HEK293 (cell line): ENCODE data around the gene CSTPP1.

Source experiments
- BCL11A ChIP-seq: fragments of 450-650 bp; formaldehyde crosslinking; IDR thresholded peaks from 2 replicates; pipeline ENCODE4 v1.5.1; 2016; ENCODE audit warnings: low read depth, missing biosample characterization, missing genetic modification characterization
- EGR2 ChIP-seq: fragments of 450-650 bp; formaldehyde crosslinking; IDR thresholded peaks from 2 replicates; pipeline ENCODE4 v1.5.1; 2016; ENCODE audit warnings: low read depth, missing biosample characterization, missing genetic modification characterization
- IKZF3 ChIP-seq: fragments of 450-650 bp; IDR thresholded peaks from 2 replicates; pipeline ENCODE4 v1.5.0; 2018; ENCODE audit warnings: missing biosample characterization, mild to moderate bottlenecking, missing genetic modification characterization, moderate library complexity
- KLF16 ChIP-seq: fragments of 450-650 bp; formaldehyde crosslinking; IDR thresholded peaks from 2 replicates; pipeline ENCODE4 v1.5.1; 2017; ENCODE audit warnings: missing biosample characterization, missing genetic modification characterization
- KLF8 ChIP-seq: fragments of 450-650 bp; formaldehyde crosslinking; IDR thresholded peaks from 2 replicates; pipeline ENCODE4 v1.5.1; 2016; ENCODE audit warnings: missing biosample characterization, missing genetic modification characterization
- MYNN ChIP-seq: fragments of 450-650 bp; formaldehyde crosslinking; IDR thresholded peaks from 2 replicates; pipeline ENCODE4 v1.5.1; 2016; ENCODE audit warnings: missing biosample characterization, missing genetic modification characterization, borderline replicate concordance
- OVOL3 ChIP-seq: fragments of 450-650 bp; formaldehyde crosslinking; IDR thresholded peaks from 2 replicates; pipeline ENCODE4 v1.5.1; 2016; ENCODE audit warnings: missing biosample characterization, missing genetic modification characterization
- REPIN1 ChIP-seq: fragments of 450-650 bp; formaldehyde crosslinking; IDR thresholded peaks from 2 replicates; pipeline ENCODE4 v1.5.1; 2017; ENCODE audit warnings: missing biosample characterization, missing genetic modification characterization, low read depth
- SP7 ChIP-seq: fragments of 450-650 bp; formaldehyde crosslinking; IDR thresholded peaks from 2 replicates; pipeline ENCODE4 v1.5.1; 2016; ENCODE audit warnings: missing biosample characterization, missing genetic modification characterization
- YY2 ChIP-seq: fragments of 450-650 bp; formaldehyde crosslinking; IDR thresholded peaks from 2 replicates; pipeline ENCODE4 v1.5.1; 2016; ENCODE audit warnings: missing biosample characterization, missing genetic modification characterization
- ZBTB20 ChIP-seq: fragments of 450-650 bp; formaldehyde crosslinking; IDR thresholded peaks from 2 replicates; pipeline ENCODE4 v1.5.1; 2016; ENCODE audit warnings: missing biosample characterization, missing genetic modification characterization
- ZBTB48 ChIP-seq: fragments of 450-650 bp; formaldehyde crosslinking; IDR thresholded peaks from 2 replicates; pipeline ENCODE4 v1.5.1; 2016; ENCODE audit warnings: missing biosample characterization, missing genetic modification characterization
- ZEB2 ChIP-seq: fragments of 450-650 bp; formaldehyde crosslinking; IDR thresholded peaks from 2 replicates; pipeline ENCODE4 v1.5.1; 2016; ENCODE audit warnings: missing biosample characterization, missing genetic modification characterization
- ZNF10 ChIP-seq: fragments of 450-650 bp; formaldehyde crosslinking; IDR thresholded peaks from 2 replicates; pipeline ENCODE4 v1.5.1; 2017; ENCODE audit warnings: missing biosample characterization, missing genetic modification characterization
- ZNF157 ChIP-seq: fragments of 450-650 bp; formaldehyde crosslinking; IDR thresholded peaks from 2 replicates; pipeline ENCODE4 v1.5.1; 2016; ENCODE audit warnings: missing biosample characterization, missing genetic modification characterization
- ZNF169 ChIP-seq: fragments of 450-650 bp; formaldehyde crosslinking; IDR thresholded peaks from 2 replicates; pipeline ENCODE4 v1.5.1; 2016; ENCODE audit warnings: missing biosample characterization, missing genetic modification characterization
- ZNF223 ChIP-seq: fragments of 450-650 bp; formaldehyde crosslinking; IDR thresholded peaks from 2 replicates; pipeline ENCODE4 v1.5.1; 2016; ENCODE audit warnings: missing biosample characterization, missing genetic modification characterization
- ZNF391 ChIP-seq: fragments of 450-650 bp; formaldehyde crosslinking; IDR thresholded peaks from 2 replicates; pipeline ENCODE4 v1.5.1; 2016; ENCODE audit warnings: low read depth, missing biosample characterization, missing genetic modification characterization, borderline replicate concordance
- ZNF473 ChIP-seq: fragments of 450-650 bp; formaldehyde crosslinking; IDR thresholded peaks from 2 replicates; pipeline ENCODE4 v1.5.1; 2017; ENCODE audit warnings: missing biosample characterization, missing genetic modification characterization
- ZNF558 ChIP-seq: fragments of 450-650 bp; formaldehyde crosslinking; IDR thresholded peaks from 2 replicates; pipeline ENCODE4 v1.5.1; 2016; ENCODE audit warnings: missing biosample characterization, missing genetic modification characterization
- ZNF600 ChIP-seq: fragments of 450-650 bp; formaldehyde crosslinking; IDR thresholded peaks from 2 replicates; pipeline ENCODE4 v1.5.1; 2016; ENCODE audit warnings: missing biosample characterization, missing genetic modification characterization
- ZNF791 ChIP-seq: fragments of 450-650 bp; formaldehyde crosslinking; IDR thresholded peaks from 2 replicates; pipeline ENCODE4 v1.5.1; 2016; ENCODE audit warnings: missing biosample characterization, missing genetic modification characterization
- ZNF830 ChIP-seq: fragments of 450-650 bp; IDR thresholded peaks from 2 replicates; pipeline ENCODE4 v1.5.0; 2018; ENCODE audit warnings: missing biosample characterization, missing genetic modification characterization, low read depth, mild to moderate bottlenecking, moderate library complexity
- ZSCAN16 ChIP-seq: fragments of 450-650 bp; formaldehyde crosslinking; IDR thresholded peaks from 2 replicates; pipeline ENCODE4 v1.5.1; 2016; ENCODE audit warnings: missing biosample characterization, missing genetic modification characterization
- TF ChIP-seq, protein P1 (sequence below): fragments of 450-650 bp; formaldehyde crosslinking; IDR thresholded peaks from 2 replicates; pipeline ENCODE4 v1.5.1; 2016; ENCODE audit warnings: missing biosample characterization, missing genetic modification characterization
- TF ChIP-seq, protein P2 (sequence below): fragments of 450-650 bp; formaldehyde crosslinking; IDR thresholded peaks from 2 replicates; pipeline ENCODE4 v1.5.1; 2016; ENCODE audit warnings: missing biosample characterization, missing genetic modification characterization
- TF ChIP-seq, protein P3 (sequence below): fragments of 450-650 bp; formaldehyde crosslinking; IDR thresholded peaks from 2 replicates; pipeline ENCODE4 v1.5.1; 2016; ENCODE audit warnings: missing biosample characterization, missing genetic modification characterization, borderline replicate concordance
- TF ChIP-seq, protein P4 (sequence below): fragments of 450-650 bp; formaldehyde crosslinking; IDR thresholded peaks from 2 replicates; pipeline ENCODE4 v1.5.1; 2016; ENCODE audit warnings: missing biosample characterization, missing genetic modification characterization
- TF ChIP-seq, protein P5 (sequence below): fragments of 450-650 bp; formaldehyde crosslinking; IDR thresholded peaks from 2 replicates; pipeline ENCODE4 v1.5.1; 2016; ENCODE audit warnings: missing biosample characterization, missing genetic modification characterization

The CSTPP1 gene

DNA sequence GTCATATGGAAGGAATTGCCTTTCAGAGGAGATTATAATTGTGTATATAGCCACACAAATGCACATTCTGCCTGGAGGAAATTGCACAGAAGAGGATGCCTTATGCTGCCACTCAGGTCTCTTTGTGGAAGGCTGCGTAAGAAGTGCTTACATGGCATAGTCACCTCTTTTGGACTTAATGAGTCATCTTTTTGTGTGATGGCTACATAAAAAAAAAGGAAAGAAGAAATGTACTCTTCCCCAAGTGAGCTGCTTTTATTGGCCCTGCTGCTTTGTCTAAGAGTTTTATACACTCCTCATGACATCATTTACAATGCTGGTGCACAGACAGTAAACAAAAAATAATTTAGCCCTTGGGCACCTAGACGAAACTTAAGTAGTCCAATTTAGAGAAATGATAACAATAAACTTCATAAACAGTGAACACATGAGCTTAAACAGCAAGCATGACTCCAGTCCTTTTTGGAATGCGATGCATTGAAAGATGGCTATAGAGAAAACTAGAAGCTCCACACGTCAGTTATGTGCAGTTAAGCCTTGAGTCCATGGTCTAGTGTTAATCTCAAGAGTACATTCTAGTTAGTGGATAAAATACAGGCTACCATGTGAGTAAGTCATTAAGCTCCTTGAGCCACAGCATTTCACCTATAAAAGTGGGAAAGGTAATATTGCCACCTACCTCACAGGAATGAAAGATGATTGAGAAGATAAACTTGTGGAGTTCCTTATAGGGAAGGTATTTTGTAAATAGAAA lies 12.0 kb downstream of the CSTPP1 start (continued):
- TF ChIP-seq, protein P1, sequence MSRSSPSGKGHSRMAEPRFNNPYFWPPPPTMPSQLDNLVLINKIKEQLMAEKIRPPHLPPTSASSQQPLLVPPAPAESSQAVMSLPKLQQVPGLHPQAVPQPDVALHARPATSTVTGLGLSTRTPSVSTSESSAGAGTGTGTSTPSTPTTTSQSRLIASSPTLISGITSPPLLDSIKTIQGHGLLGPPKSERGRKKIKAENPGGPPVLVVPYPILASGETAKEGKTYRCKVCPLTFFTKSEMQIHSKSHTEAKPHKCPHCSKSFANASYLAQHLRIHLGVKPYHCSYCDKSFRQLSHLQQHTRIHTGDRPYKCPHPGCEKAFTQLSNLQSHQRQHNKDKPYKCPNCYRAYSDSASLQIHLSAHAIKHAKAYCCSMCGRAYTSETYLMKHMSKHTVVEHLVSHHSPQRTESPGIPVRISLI, result peak; percentile 95
- TF ChIP-seq KLF16 (tag by site-specific recombination) (no peak), ZNF830 (tag by site-specific recombination) (no peak), SP7 (tag by site-specific recombination) (peak; percentile 83), ZNF391 (tag by site-specific recombination) (peak; percentile 88; the same call in 1 of the 2 replicates), BCL11A (tag by site-specific recombination) (peak; percentile 84; the same call in 1 of the 2 replicates), ZEB2 (tag by site-specific recombination) (peak; percentile 88), ZBTB48 (tag by site-specific recombination) (no peak), REPIN1 (tag by site-specific recombination) (no peak), MYNN (tag by site-specific recombination) (no peak), ZNF223 (tag by site-specific recombination) (no peak), YY2 (no peak), ZNF10 (tag by site-specific recombination) (peak; percentile 80; the same call in 1 of the 2 replicates), KLF8 (tag by site-specific recombination) (peak; percentile 79), EGR2 (tag by site-specific recombination) (no peak), ZBTB20 (tag by site-specific recombination) (peak; percentile 57; the same call in 1 of the 2 replicates), ZNF157 (tag by site-specific recombination) (no peak), ZNF473 (tag by site-specific recombination) (no peak), ZNF600 (tag by site-specific recombination) (no peak; the same call in 1 of the 2 replicates), OVOL3 (peak; percentile 90), ZSCAN16 (tag by site-specific recombination) (0 out of 2 replicates have a peak, but pooled peaks have one; percentile 29), ZNF169 (tag by site-specific recombination) (no peak), ZNF558 (peak; percentile 75), IKZF3 (tag by site-specific recombination) (peak; percentile 73), ZNF791 (tag by site-specific recombination) (no peak)
- TF ChIP-seq, protein P2, sequence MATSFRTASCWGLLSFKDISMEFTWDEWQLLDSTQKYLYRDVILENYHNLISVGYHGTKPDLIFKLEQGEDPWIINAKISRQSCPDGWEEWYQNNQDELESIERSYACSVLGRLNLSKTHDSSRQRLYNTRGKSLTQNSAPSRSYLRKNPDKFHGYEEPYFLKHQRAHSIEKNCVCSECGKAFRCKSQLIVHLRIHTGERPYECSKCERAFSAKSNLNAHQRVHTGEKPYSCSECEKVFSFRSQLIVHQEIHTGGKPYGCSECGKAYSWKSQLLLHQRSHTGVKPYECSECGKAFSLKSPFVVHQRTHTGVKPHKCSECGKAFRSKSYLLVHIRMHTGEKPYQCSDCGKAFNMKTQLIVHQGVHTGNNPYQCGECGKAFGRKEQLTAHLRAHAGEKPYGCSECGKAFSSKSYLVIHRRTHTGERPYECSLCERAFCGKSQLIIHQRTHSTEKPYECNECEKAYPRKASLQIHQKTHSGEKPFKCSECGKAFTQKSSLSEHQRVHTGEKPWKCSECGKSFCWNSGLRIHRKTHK (tag by site-specific recombination), result no peak
- TF ChIP-seq, protein P3, sequence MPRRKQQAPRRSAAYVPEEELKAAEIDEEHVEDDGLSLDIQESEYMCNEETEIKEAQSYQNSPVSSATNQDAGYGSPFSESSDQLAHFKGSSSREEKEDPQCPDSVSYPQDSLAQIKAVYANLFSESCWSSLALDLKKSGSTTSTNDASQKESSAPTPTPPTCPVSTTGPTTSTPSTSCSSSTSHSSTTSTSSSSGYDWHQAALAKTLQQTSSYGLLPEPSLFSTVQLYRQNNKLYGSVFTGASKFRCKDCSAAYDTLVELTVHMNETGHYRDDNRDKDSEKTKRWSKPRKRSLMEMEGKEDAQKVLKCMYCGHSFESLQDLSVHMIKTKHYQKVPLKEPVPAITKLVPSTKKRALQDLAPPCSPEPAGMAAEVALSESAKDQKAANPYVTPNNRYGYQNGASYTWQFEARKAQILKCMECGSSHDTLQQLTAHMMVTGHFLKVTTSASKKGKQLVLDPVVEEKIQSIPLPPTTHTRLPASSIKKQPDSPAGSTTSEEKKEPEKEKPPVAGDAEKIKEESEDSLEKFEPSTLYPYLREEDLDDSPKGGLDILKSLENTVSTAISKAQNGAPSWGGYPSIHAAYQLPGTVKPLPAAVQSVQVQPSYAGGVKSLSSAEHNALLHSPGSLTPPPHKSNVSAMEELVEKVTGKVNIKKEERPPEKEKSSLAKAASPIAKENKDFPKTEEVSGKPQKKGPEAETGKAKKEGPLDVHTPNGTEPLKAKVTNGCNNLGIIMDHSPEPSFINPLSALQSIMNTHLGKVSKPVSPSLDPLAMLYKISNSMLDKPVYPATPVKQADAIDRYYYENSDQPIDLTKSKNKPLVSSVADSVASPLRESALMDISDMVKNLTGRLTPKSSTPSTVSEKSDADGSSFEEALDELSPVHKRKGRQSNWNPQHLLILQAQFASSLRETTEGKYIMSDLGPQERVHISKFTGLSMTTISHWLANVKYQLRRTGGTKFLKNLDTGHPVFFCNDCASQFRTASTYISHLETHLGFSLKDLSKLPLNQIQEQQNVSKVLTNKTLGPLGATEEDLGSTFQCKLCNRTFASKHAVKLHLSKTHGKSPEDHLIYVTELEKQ (tag by site-specific recombination), result peak; percentile 77; the same call in 1 of the 2 replicates
- TF ChIP-seq, protein P4, sequence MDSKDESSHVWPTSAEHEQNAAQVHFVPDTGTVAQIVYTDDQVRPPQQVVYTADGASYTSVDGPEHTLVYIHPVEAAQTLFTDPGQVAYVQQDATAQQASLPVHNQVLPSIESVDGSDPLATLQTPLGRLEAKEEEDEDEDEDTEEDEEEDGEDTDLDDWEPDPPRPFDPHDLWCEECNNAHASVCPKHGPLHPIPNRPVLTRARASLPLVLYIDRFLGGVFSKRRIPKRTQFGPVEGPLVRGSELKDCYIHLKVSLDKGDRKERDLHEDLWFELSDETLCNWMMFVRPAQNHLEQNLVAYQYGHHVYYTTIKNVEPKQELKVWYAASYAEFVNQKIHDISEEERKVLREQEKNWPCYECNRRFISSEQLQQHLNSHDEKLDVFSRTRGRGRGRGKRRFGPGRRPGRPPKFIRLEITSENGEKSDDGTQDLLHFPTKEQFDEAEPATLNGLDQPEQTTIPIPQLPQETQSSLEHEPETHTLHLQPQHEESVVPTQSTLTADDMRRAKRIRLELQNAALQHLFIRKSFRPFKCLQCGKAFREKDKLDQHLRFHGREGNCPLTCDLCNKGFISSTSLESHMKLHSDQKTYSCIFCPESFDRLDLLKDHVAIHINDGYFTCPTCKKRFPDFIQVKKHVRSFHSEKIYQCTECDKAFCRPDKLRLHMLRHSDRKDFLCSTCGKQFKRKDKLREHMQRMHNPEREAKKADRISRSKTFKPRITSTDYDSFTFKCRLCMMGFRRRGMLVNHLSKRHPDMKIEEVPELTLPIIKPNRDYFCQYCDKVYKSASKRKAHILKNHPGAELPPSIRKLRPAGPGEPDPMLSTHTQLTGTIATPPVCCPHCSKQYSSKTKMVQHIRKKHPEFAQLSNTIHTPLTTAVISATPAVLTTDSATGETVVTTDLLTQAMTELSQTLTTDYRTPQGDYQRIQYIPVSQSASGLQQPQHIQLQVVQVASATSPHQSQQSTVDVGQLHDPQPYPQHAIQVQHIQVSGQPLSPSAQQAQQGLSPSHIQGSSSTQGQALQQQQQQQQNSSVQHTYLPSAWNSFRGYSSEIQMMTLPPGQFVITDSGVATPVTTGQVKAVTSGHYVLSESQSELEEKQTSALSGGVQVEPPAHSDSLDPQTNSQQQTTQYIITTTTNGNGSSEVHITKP (tag by site-specific recombination), result peak; percentile 57
- TF ChIP-seq, protein P5, sequence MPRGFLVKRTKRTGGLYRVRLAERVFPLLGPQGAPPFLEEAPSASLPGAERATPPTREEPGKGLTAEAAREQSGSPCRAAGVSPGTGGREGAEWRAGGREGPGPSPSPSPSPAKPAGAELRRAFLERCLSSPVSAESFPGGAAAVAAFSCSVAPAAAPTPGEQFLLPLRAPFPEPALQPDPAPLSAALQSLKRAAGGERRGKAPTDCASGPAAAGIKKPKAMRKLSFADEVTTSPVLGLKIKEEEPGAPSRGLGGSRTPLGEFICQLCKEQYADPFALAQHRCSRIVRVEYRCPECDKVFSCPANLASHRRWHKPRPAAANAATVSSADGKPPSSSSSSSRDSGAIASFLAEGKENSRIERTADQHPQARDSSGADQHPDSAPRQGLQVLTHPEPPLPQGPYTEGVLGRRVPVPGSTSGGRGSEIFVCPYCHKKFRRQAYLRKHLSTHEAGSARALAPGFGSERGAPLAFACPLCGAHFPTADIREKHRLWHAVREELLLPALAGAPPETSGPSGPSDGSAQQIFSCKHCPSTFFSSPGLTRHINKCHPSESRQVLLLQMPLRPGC (tag by site-specific recombination), result peak; percentile 92
